Lower leg skin (tissue), 4 donors: ENCODE measurements around the gene MPRIP. TPM values are rescaled to one million over a fixed set of nuclear protein-coding genes. Genes with fewer than 3 reads are reported as not detected.

ENCODE experiments used
- DNase-seq, 2 donors: peaks; one replicate each; pipeline ENCODE4 v3.0.0-alpha.2; 2019; ENCODE audit warnings: low spot score in 2 of 2
- H3K4me3 ChIP-seq: fragments of 200-600 bp; sonication (generic); 2 replicates; pipeline ENCODE4 v1.5.1; 2017; ENCODE audit warnings: mild to moderate bottlenecking, low read depth; ENCODE audit not compliant: poor library complexity, severe bottlenecking
- CTCF ChIP-seq, 3 donors: fragments of 450-650 bp; IDR thresholded peaks; one replicate each; pipeline ENCODE4 v1.5.1; 2016; ENCODE audit warnings: antibody characterized with exemption in 3 of 3, mild to moderate bottlenecking in 3 of 3, moderate library complexity in 2 of 3
- POLR2A ChIP-seq, 2 donors: fragments of 450-650 bp; IDR thresholded peaks; one replicate each; pipeline ENCODE4 v1.6.1; 2016 to 2017; ENCODE audit warnings: antibody characterized with exemption in 2 of 2, mild to moderate bottlenecking in 1 of 2, moderate library complexity in 1 of 2
- WGBS, 2 donors: methylation state at CpG; one replicate each; pipeline ENCODE4 v1.1.5; 2018; 5-methylcytosine and 5-hydroxymethylcytosine counted together
- intact Hi-C: fragments of 100-400 bp; cut with DNase I; formaldehyde crosslinking; loops from one replicate; pipeline ENCODE4 v1.15.0; 2023; ENCODE audit warnings: low total_unique reads
- total RNA-seq, 4 donors: library from RNA; depleted of rRNA; stranded (reverse); fragments of >200 nt; gene quantifications; one replicate each; pipeline ENCODE4 v1.1.0, GENCODE V29; 2016

Gene MPRIP
- total RNA-seq, 4 donors from 2014 or later: 128 to 217 (median 141) TPM

- intact Hi-C loops: no loop called here
- WGBS, 2 donors: 89 to 90% methylated on average over 7 to 10 of the region's 10 CpGs
- no peak overlapping the region for H3K4me3 ChIP-seq
- DNase-seq: no peak
- no peak for TF ChIP-seq CTCF (IDR thresholded peaks at IDR 0.05)
- no peak for TF ChIP-seq POLR2A (IDR thresholded peaks at IDR 0.05)
Measured at GRCh38 chr17:17167986-17168385, 125.7 kb downstream of the MPRIP start.

GRCh38 chr17:17168401-17168800 lies 126.1 kb downstream of the MPRIP start:
- 84 to 86% methylated on average over 4 to 5 of the region's 5 CpGs for WGBS, 2 donors
- TF ChIP-seq CTCF (IDR thresholded peaks at IDR 0.05) (no peak), POLR2A (IDR thresholded peaks at IDR 0.05) (no peak)
- intact Hi-C loops: no loop called here
- no peak for DNase-seq
- no peak overlapping the region for H3K4me3 ChIP-seq

GRCh38 chr17:17169396-17169795 lies 127.1 kb downstream of the MPRIP start:
- TF ChIP-seq CTCF (IDR thresholded peaks at IDR 0.05) (no peak), POLR2A (IDR thresholded peaks at IDR 0.05) (no peak)
- H3K4me3 ChIP-seq: no peak overlapping the region
- intact Hi-C loops: no loop called here
- 89% methylated on average over 4 of the region's 4 CpGs for WGBS, 2 donors
- DNase-seq: no peak

GRCh38 chr17:17170346-17170985 lies 128.2 kb downstream of the MPRIP start:
- no peak for TF ChIP-seq POLR2A (IDR thresholded peaks at IDR 0.05)
- TF ChIP-seq CTCF (IDR thresholded peaks at IDR 0.05): no peak
- intact Hi-C loops: no loop called here
- no peak overlapping the region for H3K4me3 ChIP-seq
- 73 to 76% methylated on average over 9 of the region's 9 CpGs for WGBS, 2 donors
- no peak for DNase-seq

- H3K4me3 ChIP-seq: no peak overlapping the region
- no peak for TF ChIP-seq POLR2A (IDR thresholded peaks at IDR 0.05)
- TF ChIP-seq CTCF (IDR thresholded peaks at IDR 0.05): no peak
- 89 to 95% methylated on average over 7 of the region's 7 CpGs for WGBS, 2 donors
- intact Hi-C loops: no loop called here
- DNase-seq: no peak
Measured at GRCh38 chr17:17171186-17171585, 128.9 kb downstream of the MPRIP start.
